ENCODE measurements around the gene CD80. TPM values are rescaled to one million over a fixed set of nuclear protein-coding genes. Genes with fewer than 3 reads are reported as not detected.

Gene CD80
- total and polyA plus RNA-seq, 4 donors: 0.89 to 8.6 (median 4.2) TPM

- H3K9ac ChIP-seq (ENCODE audit: insufficient read depth in 1 of 2, low read length in 2 of 2): no peak overlapping the region
- ATAC-seq (ENCODE audit: insufficient read depth, low FRiP score) (no peak), DNase-seq (no peak)
- H3K9me3 ChIP-seq (ENCODE audit: control insufficient read depth in 4 of 4, insufficient read depth in 3 of 4, low read length in 3 of 4): no peaks in the 10 kb centered on the region
- no peak overlapping the region for H3K27ac ChIP-seq (ENCODE audit: low read depth in 1 of 2, low read length in 1 of 2)
- H3K36me3 ChIP-seq (ENCODE audit: control insufficient read depth in 4 of 4, insufficient read depth in 4 of 4, low read length in 4 of 4): no peaks in the 10 kb centered on the region
- H3K4me1 ChIP-seq (ENCODE audit: control insufficient read depth in 5 of 5, insufficient read depth in 5 of 5, low read length in 5 of 5): peaks cover 0 to 18% (median 0%) of the 10 kb centered on the region in 5 donors
- WGBS, 2 donors: 95 to 97% methylated on average over 4 of the region's 4 CpGs
- H3K27me3 ChIP-seq (ENCODE audit: control insufficient read depth in 3 of 3, insufficient read depth in 3 of 3, low read length in 2 of 3): no peaks in the 10 kb centered on the region
- H3K4me3 ChIP-seq: no peak overlapping the region
- TF ChIP-seq CTCF (IDR thresholded peaks at IDR 0.05; ENCODE audit: control extremely low read depth, extremely low read depth): no peak
These were observed 22.7 kb downstream of the CD80 start for GRCh38 chr3:119536757-119537156.

- H3K27me3 ChIP-seq (ENCODE audit: control insufficient read depth in 3 of 3, insufficient read depth in 3 of 3, low read length in 2 of 3): no peaks in the 10 kb centered on the region
- DNase-seq (peak in 2 of 3 donors; percentile 64 to 80), ATAC-seq (ENCODE audit: insufficient read depth, low FRiP score) (no peak)
- WGBS, 2 donors: 86 to 87% methylated on average over 1 of the region's 1 CpG
- H3K36me3 ChIP-seq (ENCODE audit: control insufficient read depth in 4 of 4, insufficient read depth in 4 of 4, low read length in 4 of 4): no peaks in the 10 kb centered on the region
- H3K27ac ChIP-seq (ENCODE audit: low read depth in 1 of 2, low read length in 1 of 2): no peak overlapping the region
- peaks cover 0 to 35% (median 0%) of the 10 kb centered on the region in 5 donors for H3K4me1 ChIP-seq (ENCODE audit: control insufficient read depth in 5 of 5, insufficient read depth in 5 of 5, low read length in 5 of 5)
- no peak for TF ChIP-seq CTCF (IDR thresholded peaks at IDR 0.05; ENCODE audit: control extremely low read depth, extremely low read depth)
- no peak overlapping the region for H3K9ac ChIP-seq (ENCODE audit: insufficient read depth in 1 of 2, low read length in 2 of 2)
- no peaks in the 10 kb centered on the region for H3K9me3 ChIP-seq (ENCODE audit: control insufficient read depth in 4 of 4, insufficient read depth in 3 of 4, low read length in 3 of 4)
- H3K4me3 ChIP-seq: no peak overlapping the region
These were observed 25.1 kb downstream of the CD80 start for GRCh38 chr3:119534296-119534695.

GRCh38 chr3:119531151-119531550 lies 28.3 kb downstream of the CD80 start:
- Histone ChIP-seq H3K4me1 (ENCODE audit: control insufficient read depth in 5 of 5, insufficient read depth in 5 of 5, low read length in 5 of 5) (peaks cover 0 to 35% (median 0%) of the 10 kb centered on the region in 5 donors), H3K4me3 (no peak overlapping the region), H3K9me3 (ENCODE audit: control insufficient read depth in 4 of 4, insufficient read depth in 3 of 4, low read length in 3 of 4) (no peaks in the 10 kb centered on the region), H3K27me3 (ENCODE audit: control insufficient read depth in 3 of 3, insufficient read depth in 3 of 3, low read length in 2 of 3) (no peaks in the 10 kb centered on the region), H3K9ac (ENCODE audit: insufficient read depth in 1 of 2, low read length in 2 of 2) (no peak overlapping the region), H3K36me3 (ENCODE audit: control insufficient read depth in 4 of 4, insufficient read depth in 4 of 4, low read length in 4 of 4) (peaks cover 0 to 2% (median 0%) of the 10 kb centered on the region in 4 donors), H3K27ac (ENCODE audit: low read depth in 1 of 2, low read length in 1 of 2) (no peak overlapping the region)
- WGBS, 2 donors: 86 to 87% methylated on average over 4 of the region's 4 CpGs
- ATAC-seq (ENCODE audit: insufficient read depth, low FRiP score) (no peak), DNase-seq (peak; percentile 87 to 97 (median 96))
- no peak for TF ChIP-seq CTCF (IDR thresholded peaks at IDR 0.05; ENCODE audit: control extremely low read depth, extremely low read depth)

GRCh38 chr3:119530456-119530855 lies 29.0 kb downstream of the CD80 start:
- Histone ChIP-seq H3K9me3 (ENCODE audit: control insufficient read depth in 4 of 4, insufficient read depth in 3 of 4, low read length in 3 of 4) (no peaks in the 10 kb centered on the region), H3K4me1 (ENCODE audit: control insufficient read depth in 5 of 5, insufficient read depth in 5 of 5, low read length in 5 of 5) (peaks cover 0 to 35% (median 0%) of the 10 kb centered on the region in 5 donors), H3K27ac (ENCODE audit: low read depth in 1 of 2, low read length in 1 of 2) (no peak overlapping the region), H3K36me3 (ENCODE audit: control insufficient read depth in 4 of 4, insufficient read depth in 4 of 4, low read length in 4 of 4) (peaks cover 0 to 5% (median under 1%) of the 10 kb centered on the region in 4 donors), H3K9ac (ENCODE audit: insufficient read depth in 1 of 2, low read length in 2 of 2) (no peak overlapping the region), H3K4me3 (no peak overlapping the region), H3K27me3 (ENCODE audit: control insufficient read depth in 3 of 3, insufficient read depth in 3 of 3, low read length in 2 of 3) (no peaks in the 10 kb centered on the region)
- ATAC-seq (ENCODE audit: insufficient read depth, low FRiP score) (no peak), DNase-seq (peak; percentile 78 to 95 (median 92))
- 70 to 87% methylated on average over 2 of the region's 2 CpGs for WGBS, 2 donors
- no peak for TF ChIP-seq CTCF (IDR thresholded peaks at IDR 0.05; ENCODE audit: control extremely low read depth, extremely low read depth)
